GM19193 (cell line): ENCODE measurements around the gene KLHDC9.

Experiments
- POLR2A ChIP-seq: IDR thresholded peaks from 4 replicates; pipeline ENCODE4 v1.6.1; 2011; ENCODE audit not compliant: insufficient read depth, insufficient read length; ENCODE audit errors: extremely low read depth

The KLHDC9 gene

GRCh38 chr1:161072751-161073449, 25.3 kb upstream of the KLHDC9 start:
- no peak for TF ChIP-seq POLR2A

DNA sequence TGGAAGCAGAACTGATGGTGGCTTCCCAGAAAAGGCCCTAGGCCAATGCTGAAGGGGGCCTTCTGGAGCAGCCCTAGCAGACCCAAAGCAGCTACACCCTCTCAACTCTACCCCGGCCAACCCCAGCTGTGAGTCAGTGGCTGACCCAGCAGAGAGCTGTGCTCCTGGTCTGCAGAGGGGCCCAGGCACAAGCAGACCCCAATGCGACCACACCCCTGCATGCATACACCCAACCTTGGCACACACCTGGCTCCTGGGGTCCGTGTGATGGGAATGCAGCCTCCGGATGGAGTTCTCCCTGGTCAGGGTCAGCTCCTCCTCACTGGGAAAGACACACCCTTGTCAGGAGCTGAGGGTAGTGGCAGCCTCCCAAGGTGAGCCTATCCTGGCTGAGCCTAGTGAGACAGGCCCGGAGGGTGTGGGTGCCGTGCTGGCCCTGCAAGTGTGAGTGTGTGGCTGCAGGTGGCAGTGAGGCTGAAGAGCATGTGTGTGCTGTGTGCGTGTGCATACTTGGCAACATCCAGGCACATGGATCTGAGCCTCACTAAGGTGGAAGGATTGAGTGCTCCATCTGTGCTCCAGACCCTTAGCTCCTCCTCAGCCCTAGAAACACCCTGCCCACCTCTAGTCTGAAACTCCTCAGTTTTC, 24.6 kb upstream of the KLHDC9 start:
- TF ChIP-seq POLR2A: no peak

DNA sequence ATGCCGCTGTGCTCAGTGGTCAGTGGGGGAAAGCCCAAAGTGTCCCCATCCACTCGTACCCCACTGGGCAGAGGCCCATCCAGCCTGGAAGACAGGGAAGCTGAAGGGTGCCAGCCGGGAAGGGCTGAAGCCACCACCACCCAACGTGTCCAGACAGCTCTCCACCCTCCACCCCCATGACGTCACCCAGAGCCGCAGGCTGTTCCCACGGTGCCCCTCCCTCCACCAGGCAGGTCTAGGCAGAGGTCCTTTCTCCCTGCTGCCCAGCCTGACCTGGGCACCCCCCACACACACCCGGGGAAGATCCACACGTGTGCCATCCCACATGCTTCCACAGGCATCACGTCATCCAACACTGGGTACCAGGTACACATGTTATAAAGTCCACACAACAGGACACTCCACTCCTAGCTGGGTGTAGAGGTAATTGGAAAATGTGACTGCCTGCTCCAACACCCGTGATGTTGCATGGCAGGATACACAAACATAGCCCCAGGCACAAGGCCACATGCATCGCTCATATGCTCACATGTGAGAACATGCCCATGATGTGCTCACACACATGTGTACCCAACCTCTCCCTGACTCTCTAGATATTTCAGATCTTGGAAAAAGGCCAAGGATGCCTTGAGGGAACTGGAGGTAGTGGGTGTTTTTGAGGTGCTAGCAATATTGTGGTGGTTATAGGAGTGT, 23.3 kb upstream of the KLHDC9 start:
- TF ChIP-seq POLR2A: no peak

DNA sequence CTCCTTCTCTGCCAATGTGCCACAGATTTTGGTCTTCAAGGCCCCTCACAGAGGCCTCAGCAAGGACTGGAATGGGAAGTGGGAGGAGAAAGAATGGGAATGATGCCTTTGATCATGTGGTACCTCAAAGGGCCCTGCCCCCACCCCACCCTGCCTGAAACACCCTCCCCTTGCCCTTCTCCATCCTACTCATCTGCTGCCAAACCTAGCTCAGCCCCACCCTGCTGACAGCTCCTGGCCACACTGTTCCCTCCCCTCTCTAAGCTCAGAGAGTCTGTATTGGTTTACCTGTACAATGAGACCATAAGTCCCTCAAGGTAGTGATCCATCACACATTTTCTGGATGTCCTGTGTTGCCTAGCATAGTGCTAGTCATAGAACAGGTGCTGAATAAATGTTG, 21.8 kb upstream of the KLHDC9 start:
- no peak for TF ChIP-seq POLR2A

- TF ChIP-seq POLR2A: no peak
These were observed 20.7 kb upstream of the KLHDC9 start for GRCh38 chr1:161077426-161077825.

- no peak for TF ChIP-seq POLR2A
These were observed 18.6 kb upstream of the KLHDC9 start for GRCh38 chr1:161079436-161080110.

- TF ChIP-seq POLR2A: no peak
These were observed 17.4 kb upstream of the KLHDC9 start for GRCh38 chr1:161080441-161081405.

DNA sequence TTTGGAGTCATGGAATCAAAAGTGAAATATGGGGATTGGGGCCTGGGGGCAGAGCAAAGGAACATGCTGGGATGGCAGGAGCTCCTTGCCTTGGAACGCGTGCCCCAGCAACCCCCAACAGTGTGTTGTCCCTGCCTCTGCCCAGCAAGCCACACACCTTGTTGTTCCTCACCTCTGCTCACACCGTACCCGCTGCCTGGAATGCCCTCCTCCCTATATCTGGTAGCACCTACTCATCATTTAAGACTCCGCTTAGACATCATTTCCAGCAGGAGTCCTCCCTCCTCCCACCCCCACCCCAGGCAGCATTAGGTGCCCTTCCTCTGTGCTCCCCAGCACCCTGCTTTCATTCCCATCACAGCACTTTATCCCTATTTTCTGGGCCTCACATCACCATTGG, 16.6 kb upstream of the KLHDC9 start:
- no peak for TF ChIP-seq POLR2A

- no peak for TF ChIP-seq POLR2A
These were observed 15.7 kb upstream of the KLHDC9 start for GRCh38 chr1:161082483-161082882.

DNA sequence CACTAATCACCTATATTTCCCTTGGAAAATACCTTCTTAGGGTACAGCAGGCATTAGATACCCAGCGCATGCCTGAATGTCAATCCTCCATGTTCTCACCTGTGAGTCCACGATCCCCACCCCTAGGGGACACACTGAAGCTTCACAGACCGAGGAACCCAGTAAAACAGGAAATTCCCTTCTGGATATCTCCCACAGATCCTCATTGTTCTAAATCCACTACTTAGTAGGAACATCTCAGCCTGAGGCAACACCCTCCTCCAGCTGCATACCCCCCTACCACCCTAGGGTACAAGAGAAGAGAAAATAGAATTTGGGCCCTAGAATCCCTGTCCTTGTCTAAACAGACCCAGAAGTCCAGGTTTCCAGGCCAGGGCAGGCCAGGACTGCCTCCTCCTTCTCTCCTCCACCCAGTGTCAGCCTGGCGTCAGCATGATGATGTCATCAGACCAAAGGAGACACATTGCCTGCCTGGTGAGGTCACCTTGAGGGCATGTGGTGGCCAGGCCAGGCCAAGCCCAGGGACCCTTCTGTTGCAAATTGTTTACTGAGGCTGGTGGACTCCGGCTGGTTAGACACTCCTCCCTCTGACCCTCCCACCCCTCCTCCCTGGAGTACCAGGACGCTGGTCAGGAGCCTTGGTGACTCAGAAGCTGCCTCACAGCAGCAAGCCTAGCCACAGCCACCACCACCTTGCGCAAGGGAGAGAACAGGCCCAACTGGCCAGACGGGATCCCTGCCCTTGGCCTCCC, 15.0 kb upstream of the KLHDC9 start:
- no peak for TF ChIP-seq POLR2A

DNA sequence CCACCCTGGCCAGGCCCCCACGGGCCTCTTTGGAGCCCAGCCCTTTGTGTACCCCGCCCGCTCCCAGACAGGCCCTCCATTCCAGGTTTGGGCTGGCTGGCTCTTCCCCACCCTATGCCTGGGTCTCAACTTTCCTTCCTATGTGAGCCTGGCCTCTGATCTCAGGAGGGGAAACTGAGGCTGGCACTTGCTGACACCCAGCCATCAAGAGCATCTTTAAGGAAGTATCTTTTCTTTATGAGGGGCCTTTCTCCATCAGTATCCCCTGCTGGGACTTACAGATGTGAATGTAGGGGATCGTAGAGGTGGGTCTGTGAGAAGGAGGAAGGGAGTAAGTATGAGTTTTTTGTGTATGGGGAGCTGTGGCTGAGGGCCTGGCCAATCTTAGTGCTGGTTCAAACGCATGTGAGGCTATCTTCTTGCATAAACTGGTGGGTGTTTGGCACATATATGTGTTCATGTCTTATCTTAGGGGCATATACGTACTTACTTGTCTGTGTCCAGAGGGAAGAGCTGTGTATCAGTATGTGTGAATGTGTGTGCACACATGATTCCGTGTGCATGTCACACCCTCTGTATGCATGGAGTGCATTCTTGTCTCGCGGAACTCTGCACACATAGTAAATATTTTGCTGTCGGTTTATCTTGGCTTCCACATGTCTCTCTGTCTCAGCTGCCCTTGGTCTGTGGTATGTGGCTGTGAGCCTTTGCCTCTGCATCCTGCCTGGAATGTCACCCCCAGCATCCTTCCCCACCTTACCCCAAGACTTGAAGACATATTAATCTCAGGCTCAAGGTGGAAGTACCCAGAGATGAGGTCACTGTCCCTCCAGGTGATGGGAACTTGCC, 14.2 kb upstream of the KLHDC9 start:
- TF ChIP-seq POLR2A: no peak

DNA sequence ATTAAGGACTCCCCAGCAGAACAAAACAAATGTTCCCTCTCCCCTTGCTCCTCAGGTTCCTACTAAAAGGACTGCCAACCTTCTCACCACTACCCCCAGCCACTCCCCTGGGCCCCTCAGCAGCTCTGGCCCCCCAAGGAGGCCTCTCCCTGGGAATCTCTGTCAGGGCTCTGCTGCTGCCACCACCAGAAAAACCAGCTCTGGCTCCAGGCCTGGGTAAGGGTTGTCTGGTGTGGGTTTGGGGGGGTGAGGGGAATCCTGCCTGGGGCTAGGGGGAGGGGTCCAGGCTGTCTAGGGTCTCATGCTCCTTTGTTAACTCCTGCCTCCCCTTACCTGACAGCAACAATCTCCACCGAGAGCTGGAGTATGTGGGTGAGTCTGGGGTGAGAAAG, 13.6 kb upstream of the KLHDC9 start:
- TF ChIP-seq POLR2A: no peak

GRCh38 chr1:161085165-161085564, 13.0 kb upstream of the KLHDC9 start:
- no peak for TF ChIP-seq POLR2A

DNA sequence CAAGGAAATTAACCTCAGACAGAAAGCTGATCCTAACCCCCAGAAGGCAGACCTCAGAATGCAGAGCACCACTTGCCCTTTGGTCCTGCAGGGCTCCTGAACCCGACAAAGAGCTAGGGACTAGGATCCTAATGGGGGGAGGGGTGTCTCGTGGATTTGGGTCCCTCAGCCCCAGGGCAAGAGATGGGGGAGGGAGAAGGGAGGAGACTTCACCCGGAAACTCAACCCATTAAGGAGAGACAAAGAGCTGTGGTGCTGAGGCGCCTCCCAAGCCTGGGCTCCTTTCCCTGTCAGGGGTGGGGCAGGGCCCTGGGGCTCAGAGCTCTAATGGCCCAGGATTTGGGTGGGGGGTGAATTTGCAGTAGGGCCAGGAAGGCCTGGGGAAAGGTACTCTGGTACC, 11.7 kb upstream of the KLHDC9 start:
- no peak for TF ChIP-seq POLR2A
